HFF-Myc (cell line): Measurements from ENCODE around the gene PXYLP1.
"Not testable (repeated sequence)": the region's sequence is repeated elsewhere in the genome, so short reads cannot be mapped to it uniquely, and the experiment has no call there.

Experiments used
- DNase-seq: peaks from one replicate; pipeline ENCODE4 v3.0.0-alpha.2; 2011; ENCODE audit warnings: low read depth; ENCODE audit errors: extremely low read depth
- H3K4me3 ChIP-seq: replicated peaks from 2 replicates; pipeline ENCODE4 v1.5.1; 2011; ENCODE audit warnings: low read depth, mild to moderate bottlenecking, control low read depth, low read length
- CTCF ChIP-seq: IDR thresholded peaks from 2 replicates; pipeline ENCODE4 v1.5.1; 2012; ENCODE audit warnings: mild to moderate bottlenecking, low read depth, low read length, control low read depth; ENCODE audit errors: missing control alignments

Gene PXYLP1

GRCh38 chr3:141201122-141201521, 30.5 kb upstream of the PXYLP1 start:
- H3K4me3 ChIP-seq: no peak overlapping the region
- TF ChIP-seq CTCF: no peak
- DNase-seq: no peak

- H3K4me3 ChIP-seq: no peak overlapping the region
- TF ChIP-seq CTCF: no peak
- no peak for DNase-seq
These were observed 28.9 kb upstream of the PXYLP1 start for GRCh38 chr3:141202682-141203081.

- DNase-seq: no peak
- TF ChIP-seq CTCF: no peak
These were observed 27.8 kb upstream of the PXYLP1 start for GRCh38 chr3:141203866-141204265.

GRCh38 chr3:141204343-141204742, 27.3 kb upstream of the PXYLP1 start:
- DNase-seq: no peak
- no peak for TF ChIP-seq CTCF
- no peak overlapping the region for H3K4me3 ChIP-seq

More at GRCh38 chr3:141203866-141204265, 27.8 kb upstream of the PXYLP1 start:
- no peak overlapping the region for H3K4me3 ChIP-seq

GRCh38 chr3:141211306-141211705, 20.3 kb upstream of the PXYLP1 start:
- not testable (repeated sequence) for H3K4me3 ChIP-seq, DNase-seq

GRCh38 chr3:141212101-141212500, 19.5 kb upstream of the PXYLP1 start:
- DNase-seq: no peak
- H3K4me3 ChIP-seq: no peak overlapping the region
- TF ChIP-seq CTCF: no peak

GRCh38 chr3:141212555-141212954, 19.1 kb upstream of the PXYLP1 start:
- TF ChIP-seq CTCF: no peak
- DNase-seq: no peak
- H3K4me3 ChIP-seq: no peak overlapping the region
